Left cardiac atrium (tissue), 4 donors: ENCODE data around the gene PLXND1. TPM values are rescaled to one million over a fixed set of nuclear protein-coding genes. Genes with fewer than 3 reads are reported as not detected.

ENCODE experiments used
- ATAC-seq, 2 donors: fragments of 200-7000 bp; cut with Tn5 transposase; one replicate each; pipeline ENCODE4 v1.9.1; 2020; ENCODE audit warnings: mild to moderate bottlenecking in 2 of 2, moderate library complexity in 2 of 2
- DNase-seq: peaks from one replicate; pipeline ENCODE4 v3.0.0-alpha.2; 2020
- intact Hi-C, 2 donors: fragments of 100-400 bp; cut with DNase I; formaldehyde crosslinking; loops; one replicate each; pipeline versions ENCODE4 v1.14.1 to v1.15.1; 2022 to 2023
- total RNA-seq, 2 donors: library from RNA; stranded (reverse); fragmentation: NEBNext Ultra II Directional; extraction: Animal tissue kit (Norgen Biotek cat#: 25700); gene quantifications; one replicate each; pipeline ENCODE4 v1.2.1, GENCODE V29; 2021
- donor health status: DM: no; HTN: yes; CAD: no.
- donor health status: DM: no; HTN: yes; CAD: no; lungs with severe emphysema.
- donor health status: DM: yes; HTN: yes; CAD: no.
- donor health status: Dilated cardiomyopathy.

Gene PLXND1
- total RNA-seq, 2 donors from 2014 or later, result 106 to 112 TPM

DNA sequence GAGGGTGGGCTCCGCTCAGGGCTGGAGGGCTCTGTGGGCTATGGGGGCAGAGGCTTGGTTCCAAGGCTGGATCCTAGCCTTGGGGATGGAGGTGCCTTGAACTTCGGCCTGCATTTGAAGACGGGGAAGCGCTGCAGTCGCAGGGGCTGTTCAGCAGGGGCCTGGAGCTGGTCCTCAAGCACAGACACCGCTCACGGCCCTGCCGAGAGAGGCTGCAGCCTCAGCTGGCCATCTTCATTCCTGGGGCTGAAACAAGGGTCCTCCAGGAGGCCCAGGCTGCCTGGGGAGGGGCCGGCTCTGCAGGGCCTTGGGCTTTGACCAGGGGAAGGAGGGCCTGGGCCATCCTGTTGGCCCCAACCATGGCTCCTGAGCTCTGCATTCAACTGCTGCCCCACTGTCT, 25.6 kb upstream of the PLXND1 start:
- DNase-seq, result no peak
- intact Hi-C loops, result loop anchor here in 1 of 2 donors (10.0 kb wide), 1 partner anchor 303 kb away; no protein-coding TSS in a partner anchor
- ATAC-seq, result no peak

DNA sequence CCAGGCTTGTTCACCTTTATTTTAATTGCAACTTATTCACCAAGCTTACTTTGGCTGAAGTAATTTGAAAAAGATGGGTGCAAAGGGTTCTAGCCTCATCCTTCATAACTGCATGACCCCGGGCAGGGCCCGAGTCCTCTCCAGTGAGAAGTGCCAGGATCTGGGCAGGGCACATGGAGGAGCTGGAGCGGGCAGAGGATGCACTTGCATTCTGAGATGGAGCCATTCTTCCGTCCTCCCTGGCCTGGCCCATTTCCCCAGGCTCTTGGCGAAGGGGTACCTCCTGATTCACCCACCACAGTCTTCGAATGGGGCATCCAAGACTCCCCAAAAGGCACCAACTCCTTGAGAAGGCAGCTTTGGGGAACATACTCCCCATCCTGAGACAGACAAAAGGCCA, 22.5 kb upstream of the PLXND1 start:
- ATAC-seq (no peak), DNase-seq (no peak)
- intact Hi-C loops, result loop anchor here (2.0 to 5.0 kb wide), 2 partner anchors 198 to 306 kb away; no protein-coding TSS in a partner anchor

DNA sequence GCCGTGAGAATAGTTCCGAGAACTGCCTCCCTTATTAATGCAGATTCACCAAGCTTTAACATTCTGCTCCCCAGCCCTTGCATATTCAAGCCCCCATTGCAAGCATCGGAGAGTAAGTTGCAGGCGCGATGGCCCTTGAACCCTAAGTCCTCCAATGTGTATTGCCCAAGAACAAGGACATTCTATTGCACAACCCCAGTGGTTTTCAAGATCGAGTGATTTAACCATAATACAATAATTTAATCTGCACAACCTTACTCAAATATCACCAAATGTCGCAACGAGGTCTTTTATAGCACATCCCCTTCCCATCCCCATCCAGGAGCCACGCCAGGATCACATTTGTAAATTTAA, 21.7 kb upstream of the PLXND1 start:
- ATAC-seq (no peak), DNase-seq (no peak)
- intact Hi-C loops, result loop anchor here (2.0 to 5.0 kb wide), 2 partner anchors 199 to 307 kb away; no protein-coding TSS in a partner anchor

DNA sequence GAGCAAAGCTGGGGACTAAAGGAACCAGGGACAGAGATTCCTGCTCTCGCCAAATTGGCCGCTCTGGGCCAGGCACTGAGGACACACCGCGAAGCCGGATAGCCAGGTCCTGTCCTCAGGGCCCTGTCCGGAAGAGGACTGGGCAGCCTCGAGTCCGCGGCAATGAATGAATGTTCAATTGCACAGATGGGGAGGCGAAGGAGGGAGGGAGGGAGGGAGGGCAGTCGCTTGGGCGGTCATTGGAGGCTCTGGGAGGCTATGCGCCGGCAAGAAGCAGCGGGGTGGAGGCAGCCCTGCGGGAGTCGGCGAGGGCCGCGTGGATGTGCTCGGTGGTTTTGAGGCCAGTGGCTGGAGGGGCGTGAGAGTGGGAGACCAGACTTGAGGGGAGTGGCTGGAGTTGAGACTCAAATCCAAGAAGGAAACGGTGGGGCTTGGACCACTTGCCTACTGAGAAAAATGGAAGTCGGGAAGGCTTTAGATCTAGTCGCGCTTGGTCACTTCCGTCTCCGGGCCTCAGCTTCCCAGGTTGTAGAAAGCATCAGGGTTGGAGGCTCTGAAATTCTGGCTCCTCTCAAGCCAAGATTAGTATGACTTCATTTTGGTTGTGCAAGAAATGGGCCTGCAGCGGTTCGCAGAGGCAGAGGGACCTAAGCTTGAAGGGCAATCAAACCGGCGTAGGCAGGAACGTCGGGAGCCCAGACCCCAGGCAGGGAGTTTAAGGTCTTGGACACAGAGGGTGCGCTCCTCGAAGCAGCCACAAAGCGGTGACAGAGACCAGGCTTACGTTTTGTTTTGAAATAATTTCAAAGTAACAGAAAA, 21.1 kb upstream of the PLXND1 start:
- intact Hi-C loops, result loop anchor here (2.0 to 5.0 kb wide), 3 partner anchors 137 to 307 kb away; no protein-coding TSS in a partner anchor
- DNase-seq, result peak; percentile 71
- ATAC-seq, result peak; percentile 44 to 50

DNA sequence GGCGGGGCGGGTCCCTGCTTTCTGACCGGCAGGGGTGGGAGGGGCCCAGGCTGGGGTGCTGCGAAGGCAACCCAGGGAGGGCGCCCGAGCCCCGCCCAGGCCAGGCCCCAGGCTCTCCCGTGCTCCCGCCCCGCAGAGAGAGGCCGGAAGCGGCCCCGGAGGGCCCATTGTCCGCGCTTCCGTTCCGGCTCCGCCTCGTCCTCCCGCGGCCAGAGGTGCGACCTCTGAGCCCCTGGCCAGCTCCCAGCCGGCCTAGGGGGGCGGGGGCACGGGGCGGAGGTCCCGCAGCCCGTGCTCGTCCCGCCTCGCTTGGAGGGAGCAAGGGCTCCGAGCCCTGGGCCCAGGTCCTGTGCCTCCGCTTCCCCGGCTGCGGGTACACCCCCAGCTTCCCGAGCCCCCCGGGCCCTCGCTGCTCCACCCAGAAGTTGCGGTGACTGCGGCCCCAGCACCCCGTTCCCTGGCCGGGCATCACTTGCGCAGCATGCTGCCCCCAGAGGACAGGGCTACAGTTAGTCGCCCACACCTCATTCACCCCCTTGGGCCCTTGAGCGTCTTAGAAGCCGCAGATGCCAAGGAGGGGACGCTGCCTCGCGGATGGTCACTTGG, 20.4 kb upstream of the PLXND1 start:
- DNase-seq (peak; percentile 97), ATAC-seq (peak; percentile 91 to 93)
- intact Hi-C loops, result loop anchor here (2.0 to 5.0 kb wide), 2 partner anchors 136 to 200 kb away; no protein-coding TSS in a partner anchor

DNA sequence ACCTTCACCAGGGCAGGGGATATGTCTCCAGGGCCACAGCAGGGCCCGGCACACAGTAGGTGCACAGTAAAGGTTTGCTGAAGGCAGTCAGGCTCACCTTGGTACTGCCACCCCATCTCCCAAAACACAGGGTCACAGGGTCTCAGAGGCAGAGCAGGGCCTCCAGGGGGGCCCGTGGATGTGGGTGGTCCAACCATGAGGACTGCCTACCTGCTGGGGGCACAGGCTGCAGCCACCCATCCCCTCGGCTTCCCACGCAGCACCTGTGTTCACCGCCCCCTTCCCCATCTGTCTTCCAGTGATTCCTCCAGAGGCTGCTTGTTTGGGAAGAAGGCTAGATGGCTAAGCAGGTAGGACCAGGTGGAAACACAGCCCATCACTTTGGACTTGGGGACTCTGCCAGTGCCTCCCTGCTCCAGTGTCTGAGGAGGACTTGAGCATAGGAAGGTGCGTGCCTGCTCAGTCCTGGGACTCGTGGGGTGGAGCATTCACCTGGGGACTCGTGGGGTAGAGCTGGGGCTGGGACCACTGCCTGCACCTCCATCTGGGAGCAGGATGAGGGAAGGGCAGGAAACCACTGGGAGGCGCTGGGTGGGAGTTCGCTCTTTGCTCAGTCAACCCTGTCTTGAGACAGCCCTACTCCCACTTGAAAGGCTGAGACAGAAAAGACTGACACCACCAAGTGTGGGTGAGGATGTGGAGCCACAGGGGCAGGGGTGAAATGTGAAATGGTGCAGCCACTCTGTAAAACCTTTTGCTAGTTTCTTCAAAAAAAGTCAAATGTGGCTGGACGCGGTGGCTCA, 18.8 kb upstream of the PLXND1 start:
- intact Hi-C loops, result loop anchor here (5.0 kb wide), 1 partner anchor 202 kb away; no protein-coding TSS in a partner anchor
- DNase-seq, result peak; percentile 27
- ATAC-seq, result no peak

DNA sequence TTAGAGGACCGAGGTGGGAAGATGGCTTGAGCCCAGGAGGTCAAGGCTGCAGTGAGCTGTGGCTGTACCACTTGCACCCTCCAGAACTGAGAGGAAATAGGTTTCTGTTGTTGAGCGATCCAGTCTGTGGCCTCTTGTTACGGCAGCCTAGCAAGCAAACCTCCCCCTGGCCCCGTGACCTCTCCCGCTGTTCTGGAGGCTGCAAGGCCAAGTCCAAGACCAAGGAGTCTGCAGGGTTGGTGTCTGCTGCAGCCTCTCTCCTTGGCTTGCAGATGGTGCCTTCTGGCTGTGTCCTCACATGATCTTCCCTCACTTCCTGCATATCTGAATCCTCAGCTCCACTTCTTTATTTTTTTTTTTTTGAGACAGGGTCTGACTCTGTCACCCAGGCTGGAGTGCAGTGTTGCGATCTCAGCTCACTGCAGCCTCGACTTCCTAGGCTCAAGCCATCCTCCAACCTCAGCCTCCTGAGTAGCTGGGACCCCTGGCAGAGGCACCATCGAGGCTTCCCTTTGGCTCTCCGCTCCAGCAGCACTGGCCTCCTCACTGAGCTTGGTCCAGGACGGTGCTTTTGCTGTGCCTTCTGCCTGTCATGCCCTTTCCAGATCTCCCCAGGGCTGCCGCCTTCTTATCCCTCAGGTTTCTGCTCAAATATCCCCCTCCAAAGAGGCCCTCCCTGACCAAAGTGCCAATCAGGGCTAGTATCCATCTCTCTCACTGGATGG, 18.0 kb upstream of the PLXND1 start:
- no peak for ATAC-seq
- DNase-seq, result peak; percentile 27
- intact Hi-C loops, result loop anchor here (5.0 kb wide), 1 partner anchor 203 kb away; no protein-coding TSS in a partner anchor

DNA sequence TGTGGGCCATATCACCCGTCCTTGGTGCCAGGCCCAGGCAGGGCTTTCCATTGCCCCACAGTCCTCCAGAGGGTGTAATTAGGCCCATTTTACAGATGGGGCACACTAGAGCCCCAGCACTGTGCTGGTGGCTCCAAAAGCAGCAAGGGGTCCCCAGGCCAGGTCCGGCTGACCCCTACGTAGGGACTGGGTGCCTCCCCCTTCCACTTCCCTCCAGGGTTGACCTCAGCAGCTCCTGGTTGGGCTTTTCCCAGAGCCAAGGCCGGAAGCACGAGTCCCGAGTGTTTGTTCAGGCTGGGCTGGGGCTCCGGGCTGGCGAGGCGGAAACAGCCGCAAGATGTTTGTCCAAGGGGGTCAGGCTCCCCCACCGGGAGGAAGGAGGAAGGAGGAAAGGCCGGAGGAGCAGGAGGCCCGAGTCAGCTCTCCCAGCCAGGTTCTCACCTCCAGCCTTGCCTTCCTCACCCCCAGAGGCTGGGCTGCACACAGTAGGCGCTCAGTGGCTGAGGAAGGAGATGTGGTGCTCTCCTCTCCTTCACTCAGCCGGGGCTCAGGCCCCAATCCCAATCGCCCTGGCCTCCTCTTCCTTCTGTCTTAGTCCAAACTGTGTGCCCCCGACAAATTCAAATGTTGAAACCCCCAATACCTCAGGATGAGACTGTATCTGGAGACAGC, 17.1 kb upstream of the PLXND1 start:
- intact Hi-C loops, result no loop called here
- peak; percentile 89 for DNase-seq
- ATAC-seq, result peak; percentile 1 to 4

DNA sequence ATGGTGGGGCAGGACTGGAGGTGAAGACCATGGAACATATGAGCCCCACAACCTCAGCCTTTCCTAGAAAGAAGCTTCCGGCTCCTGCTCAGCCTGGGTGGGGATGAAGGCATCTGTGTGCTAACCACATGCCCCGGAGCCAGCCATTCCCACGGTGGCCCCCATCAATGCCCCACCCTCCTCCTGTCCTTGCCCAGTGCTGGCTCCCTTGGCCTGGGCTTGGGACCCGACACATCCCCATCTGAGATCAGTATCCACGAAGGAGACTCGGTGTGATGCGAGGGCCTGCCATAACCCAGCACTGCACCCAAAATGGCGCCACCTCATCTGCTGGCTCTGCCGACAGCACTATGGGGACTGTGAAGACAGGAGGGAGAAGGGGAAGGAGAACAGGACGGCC, 16.5 kb upstream of the PLXND1 start:
- DNase-seq (no peak), ATAC-seq (no peak)
- intact Hi-C loops, result no loop called here

DNA sequence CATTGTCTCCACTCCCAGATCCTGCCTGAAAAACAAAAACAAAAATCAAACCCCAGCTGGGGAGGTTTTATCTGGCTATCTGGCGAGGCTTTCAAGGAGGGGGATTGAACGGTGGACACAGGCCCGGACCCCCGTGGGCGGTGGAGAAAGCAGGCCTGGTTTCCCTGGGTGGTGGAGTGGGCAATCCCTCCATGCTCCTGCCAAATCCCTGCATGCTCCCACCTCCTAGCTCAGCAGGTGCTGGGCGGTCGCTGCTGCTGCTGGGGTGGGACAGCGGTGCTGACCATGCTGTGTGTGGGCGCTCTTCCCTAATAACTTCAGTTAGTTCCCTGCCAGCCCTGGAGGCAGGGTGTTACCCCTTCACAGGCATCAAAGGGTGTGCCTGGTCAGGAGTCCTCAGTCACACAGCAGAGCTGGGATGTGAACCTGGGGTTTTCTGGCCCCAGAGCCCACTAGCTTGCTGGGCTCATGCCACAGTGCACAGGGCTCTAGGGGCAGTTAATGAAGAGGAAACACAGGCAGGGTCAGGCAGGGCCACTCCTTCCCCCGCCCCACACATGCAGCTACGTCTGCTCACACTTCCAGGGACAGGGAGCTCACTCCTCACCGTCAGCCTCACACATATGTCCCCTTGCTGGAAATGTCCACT, 15.9 kb upstream of the PLXND1 start:
- ATAC-seq (no peak), DNase-seq (no peak)

DNA sequence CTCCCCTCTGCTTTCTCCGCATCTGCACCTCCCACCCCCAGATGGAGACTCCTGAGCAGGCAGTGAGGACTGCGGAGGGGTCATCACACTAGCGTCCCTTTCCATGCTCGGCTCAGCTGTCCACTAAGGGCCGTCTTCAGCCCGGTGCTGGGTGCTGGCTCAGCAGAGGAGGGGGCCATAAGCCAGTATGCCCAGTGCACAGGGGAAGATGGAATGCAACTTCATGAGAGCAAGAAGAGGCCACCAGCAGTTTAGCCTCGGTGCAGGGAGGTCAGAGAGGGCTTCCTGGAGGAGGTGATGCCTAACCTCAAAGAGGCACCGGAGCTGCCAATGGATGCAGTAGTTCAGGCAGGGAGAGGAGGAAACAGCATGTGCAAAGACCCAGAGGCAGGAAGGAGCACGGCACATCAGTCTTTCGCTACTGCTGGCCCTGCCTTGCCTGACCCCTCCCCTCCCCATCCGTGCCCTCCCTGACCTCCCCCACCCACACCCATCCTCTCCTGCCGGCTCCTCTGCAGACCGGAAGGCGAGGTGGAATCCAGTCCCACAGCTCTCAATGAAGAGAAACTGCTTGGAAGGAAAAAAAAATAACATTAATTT, 15.2 kb upstream of the PLXND1 start:
- ATAC-seq (no peak), DNase-seq (peak; percentile 76)
- intact Hi-C loops, result no loop called here

More for the DNA sequence above, 15.9 kb upstream of the PLXND1 start:
- intact Hi-C loops, result no loop called here

DNA sequence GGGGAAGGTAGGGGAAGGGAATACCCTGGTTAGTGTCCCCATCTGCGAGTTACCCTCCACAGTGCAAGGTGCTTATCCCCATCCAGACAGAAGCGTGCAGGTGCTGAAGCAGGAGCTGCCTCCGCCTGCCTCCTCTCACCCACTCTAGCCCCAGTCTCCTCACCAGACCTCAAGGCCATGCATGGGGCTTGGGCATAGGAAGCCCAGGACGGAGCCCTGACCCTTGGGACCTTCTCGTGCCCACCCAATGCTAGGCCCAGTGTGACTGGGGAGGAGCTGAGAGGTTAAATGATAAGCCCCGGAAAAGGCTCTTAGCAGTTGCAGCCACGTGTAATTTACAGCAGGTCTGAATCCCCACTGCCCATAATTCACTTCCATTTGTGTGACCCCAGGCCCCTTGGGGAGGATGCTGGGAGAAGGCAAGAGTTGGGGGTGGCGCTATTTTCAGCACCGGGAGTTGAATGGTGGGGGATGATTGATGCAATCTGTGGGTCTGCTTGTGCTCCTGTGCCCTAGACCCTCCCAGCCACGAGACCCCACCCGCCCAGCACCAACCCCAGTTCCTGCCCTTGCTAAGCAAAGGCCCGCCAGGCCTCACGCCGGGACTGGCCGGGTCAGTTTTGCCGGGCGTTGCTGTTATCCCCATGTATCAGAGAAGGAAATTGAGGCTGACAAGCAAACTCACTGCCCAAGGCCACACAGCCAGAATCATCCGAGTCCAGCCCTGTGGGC, 14.5 kb upstream of the PLXND1 start:
- intact Hi-C loops, result no loop called here
- DNase-seq (no peak), ATAC-seq (no peak)

DNA sequence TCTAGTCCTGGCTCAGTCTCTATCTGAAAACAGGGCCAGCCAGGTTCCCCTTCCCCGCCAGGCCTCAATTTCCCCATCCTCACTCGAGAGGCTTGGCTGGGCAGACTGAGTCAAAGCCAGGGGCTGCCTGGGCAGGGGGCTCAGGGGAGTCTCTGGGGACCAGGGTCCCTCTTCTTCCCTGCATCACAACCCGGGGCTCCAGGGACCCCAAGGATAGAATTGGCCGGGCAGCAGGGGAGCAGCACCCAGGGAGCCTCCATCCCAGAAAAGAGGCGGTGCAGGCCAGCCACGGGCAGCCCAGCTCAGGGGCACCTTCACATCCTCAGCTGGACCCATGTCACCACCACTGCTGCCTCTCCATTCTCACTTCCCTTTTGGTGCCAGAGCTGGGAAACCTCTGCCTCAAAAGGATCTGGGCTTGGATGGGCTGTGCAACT, 13.3 kb upstream of the PLXND1 start:
- intact Hi-C loops, result no loop called here
- DNase-seq (no peak), ATAC-seq (no peak)

DNA sequence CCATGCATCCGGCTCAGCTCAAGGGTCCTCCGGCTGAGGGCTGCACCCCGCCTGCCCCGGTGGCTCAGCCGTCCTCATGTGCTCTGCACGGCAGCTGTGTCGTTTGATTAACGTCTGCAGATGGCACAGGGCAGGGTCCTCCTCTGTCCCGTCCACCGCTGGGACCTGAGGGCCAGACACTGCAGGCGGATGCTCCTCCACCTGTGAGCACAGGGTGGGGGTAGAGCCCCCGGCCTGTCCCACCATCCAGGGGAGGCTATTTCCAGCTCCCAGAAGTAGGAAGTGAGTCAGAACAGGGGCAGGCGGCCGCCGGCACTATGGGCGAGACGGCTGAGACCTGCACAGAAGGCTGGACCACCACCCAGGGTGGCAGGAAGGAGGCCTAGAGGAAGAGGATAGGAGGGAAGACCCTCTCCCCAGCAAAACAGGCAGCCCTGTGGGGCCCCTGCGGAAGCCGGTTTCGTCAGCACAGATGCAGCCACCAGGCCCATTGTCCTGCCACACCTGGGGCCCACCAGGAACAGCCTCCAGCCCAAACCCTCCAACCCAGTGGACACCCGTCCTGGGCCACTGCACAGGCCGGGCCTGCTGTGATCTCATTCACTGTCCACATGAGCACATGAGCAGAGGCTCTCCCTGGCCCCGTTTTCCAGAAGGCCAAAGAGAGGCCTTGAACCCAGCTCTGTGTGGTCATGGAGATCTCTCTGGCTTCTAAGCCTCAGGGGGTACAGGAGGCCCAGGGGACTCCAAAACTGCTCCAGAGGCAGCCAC, 12.6 kb upstream of the PLXND1 start:
- DNase-seq, result no peak
- no peak for ATAC-seq

DNA sequence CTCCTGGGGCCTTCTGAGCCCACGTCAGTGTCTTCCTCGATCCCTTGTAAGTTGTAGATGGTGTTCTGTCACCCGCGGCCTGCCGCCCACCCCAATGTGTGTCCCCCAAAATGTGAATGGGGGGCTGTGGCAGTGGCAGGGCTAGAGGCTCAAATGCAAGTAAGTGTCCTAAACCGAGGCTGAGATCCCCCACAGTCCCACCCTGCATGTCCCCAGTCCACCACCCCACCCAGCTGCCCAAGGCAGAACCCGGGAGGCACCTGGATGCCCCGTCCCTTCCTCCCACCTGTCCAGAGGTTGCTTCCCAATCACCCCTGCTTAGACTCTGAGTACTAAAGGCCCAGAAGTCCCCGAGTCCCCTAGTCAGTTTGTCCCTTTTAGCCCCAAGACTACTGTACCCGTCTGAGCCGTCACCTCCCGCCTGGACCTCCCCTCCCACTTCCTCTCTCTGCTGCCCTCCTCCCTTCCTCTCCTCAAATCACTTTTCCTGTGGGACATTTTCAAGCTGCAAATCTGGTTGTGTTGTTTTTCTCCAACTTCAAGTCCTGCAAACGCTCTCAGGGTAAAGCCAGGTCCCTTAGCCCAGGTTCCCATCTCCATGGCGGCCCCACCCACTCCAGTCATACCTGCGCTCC, 11.8 kb upstream of the PLXND1 start:
- ATAC-seq, result no peak
- intact Hi-C loops, result no loop called here
- no peak for DNase-seq

More for the DNA sequence above, 12.6 kb upstream of the PLXND1 start:
- intact Hi-C loops, result no loop called here
